Spinal cord (tissue), 10 donors: ENCODE results near the gene VSTM2B. TPM values are rescaled to one million over a fixed set of nuclear protein-coding genes. Genes with fewer than 3 reads are reported as not detected.
A peak's percentile ranks its signal among the peaks of the same experiment; 100 is the strongest.

Source experiments
- DNase-seq, 6 donors: peaks; one replicate each; pipeline versions ENCODE4 v3.0.0 to v3.0.0-alpha.2; 2013 to 2015; ENCODE audit warnings: low spot score in 6 of 6, low read depth in 4 of 6
- H3K27ac ChIP-seq: one replicate; pipeline ENCODE4 v1.5.1; 2013; ENCODE audit warnings: low read depth, low read length, control low read depth
- H3K27me3 ChIP-seq: one replicate; pipeline ENCODE4 v1.6.1; 2013; ENCODE audit warnings: low read length; ENCODE audit not compliant: control insufficient read depth, insufficient read depth
- H3K36me3 ChIP-seq: one replicate; pipeline ENCODE4 v1.6.1; 2013; ENCODE audit warnings: low read length; ENCODE audit not compliant: control insufficient read depth, insufficient read depth
- H3K4me1 ChIP-seq: one replicate; pipeline ENCODE4 v1.6.1; 2013; ENCODE audit warnings: low read length; ENCODE audit not compliant: control insufficient read depth, insufficient read depth
- H3K4me3 ChIP-seq: one replicate; pipeline ENCODE4 v1.5.1; 2013; ENCODE audit warnings: low read depth, low read length, control low read depth
- H3K9me3 ChIP-seq: one replicate; pipeline ENCODE4 v1.6.1; 2013; ENCODE audit warnings: low read length; ENCODE audit not compliant: control insufficient read depth, insufficient read depth
- WGBS: methylation state at CpG from one replicate; pipeline ENCODE4 v1.1.5; 2013; ENCODE audit warnings: missing lambda C conversion rate; ENCODE audit not compliant: insufficient coverage; 5-methylcytosine and 5-hydroxymethylcytosine counted together
- polyA plus RNA-seq, 2 donors: library from polyadenylated mRNA; unstranded; fragments of 120-200 nt; gene quantifications; one replicate each; pipeline ENCODE4 v1.2.1, GENCODE V29; 2013; ENCODE audit not compliant: insufficient read length in 2 of 2
- total RNA-seq, 2 donors: library from RNA; depleted of rRNA in 1 of 2; stranded (reverse); fragments of 120-200 nt in 1 of 2; fragments of >200 nt in 1 of 2; gene quantifications; one replicate each; pipeline versions ENCODE4 v1.2.3 to v1.2.4, GENCODE V29; 2013 to 2014
- donor health status: healthy.

Gene VSTM2B
- total and polyA plus RNA-seq, 4 donors: 7.2 to 43.2 (median 23.1) TPM

GRCh38 chr19:29596885-29597525, 71.2 kb downstream of the VSTM2B start:
- Histone ChIP-seq H3K36me3 (no peaks in the 10 kb centered on the region), H3K27ac (no peak overlapping the region), H3K9me3 (no peaks in the 10 kb centered on the region), H3K4me1 (no peaks in the 10 kb centered on the region), H3K27me3 (peaks cover 6% of the 10 kb centered on the region), H3K4me3 (no peak overlapping the region)
- 21% methylated on average over 3 of the region's 9 CpGs for WGBS
- peak; percentile 19 to 94 (median 55) for DNase-seq

- WGBS: 85% methylated on average over 4 of the region's 7 CpGs
- DNase-seq: no peak
- H3K27me3 ChIP-seq: peaks cover 6% of the 10 kb centered on the region
Measured at GRCh38 chr19:29598036-29598435, 72.2 kb downstream of the VSTM2B start.

GRCh38 chr19:29598496-29598895, 72.7 kb downstream of the VSTM2B start:
- Histone ChIP-seq H3K36me3 (no peaks in the 10 kb centered on the region), H3K27me3 (peaks cover 6% of the 10 kb centered on the region), H3K4me1 (no peaks in the 10 kb centered on the region), H3K9me3 (no peaks in the 10 kb centered on the region), H3K27ac (no peak overlapping the region), H3K4me3 (no peak overlapping the region)
- no CpG with 5 or more reads among the region's 3 CpGs for WGBS
- DNase-seq: no peak

More at GRCh38 chr19:29598036-29598435, 72.2 kb downstream of the VSTM2B start:
- no peaks in the 10 kb centered on the region for H3K4me1 ChIP-seq
- no peaks in the 10 kb centered on the region for H3K36me3 ChIP-seq
- H3K4me3 ChIP-seq: no peak overlapping the region
- H3K9me3 ChIP-seq: no peaks in the 10 kb centered on the region
- no peak overlapping the region for H3K27ac ChIP-seq

GRCh38 chr19:29603308-29603707, 77.5 kb downstream of the VSTM2B start:
- no peak for DNase-seq
- WGBS: 55% methylated on average over 2 of the region's 5 CpGs
- no peak overlapping the region for H3K27ac ChIP-seq
- H3K36me3 ChIP-seq: no peaks in the 10 kb centered on the region
- no peaks in the 10 kb centered on the region for H3K9me3 ChIP-seq
- H3K4me3 ChIP-seq: no peak overlapping the region
- H3K4me1 ChIP-seq: peaks cover 14% of the 10 kb centered on the region
- H3K27me3 ChIP-seq: no peaks in the 10 kb centered on the region

- Histone ChIP-seq H3K36me3 (peaks cover 15% of the 10 kb centered on the region), H3K9me3 (no peaks in the 10 kb centered on the region), H3K4me3 (peak within 1 kb of the TSS; percentile 84), H3K27ac (peak within 1 kb of the TSS; percentile 80), H3K27me3 (no peaks in the 10 kb centered on the region), H3K4me1 (peaks cover 14% of the 10 kb centered on the region)
- DNase-seq: peak; percentile 95 to 99 (median 97)
- under 1% methylated on average over 47 of the region's 47 CpGs for WGBS
Measured at GRCh38 chr19:29605653-29606419, 80.0 kb downstream of the VSTM2B start, which contains the start of gene POP4. Gene POP4 (plus strand): TSS chr19:29606283. CDS start chr19:29606319, 36 bp downstream.

- peak overlapping the region; percentile 11 for H3K27ac ChIP-seq
- DNase-seq: no peak
- H3K27me3 ChIP-seq: no peaks in the 10 kb centered on the region
- peaks cover 19% of the 10 kb centered on the region for H3K36me3 ChIP-seq
- 0% methylated on average over 7 of the region's 12 CpGs for WGBS
- H3K4me1 ChIP-seq: peaks cover 14% of the 10 kb centered on the region
- H3K9me3 ChIP-seq: no peaks in the 10 kb centered on the region
- H3K4me3 ChIP-seq: peak overlapping the region; percentile 84
Measured at GRCh38 chr19:29606420-29606747, 80.6 kb downstream of the VSTM2B start.

GRCh38 chr19:29609636-29610035, 83.8 kb downstream of the VSTM2B start:
- no peak for DNase-seq
- no peak overlapping the region for H3K27ac ChIP-seq
- WGBS: 95% methylated on average over 9 of the region's 11 CpGs
- no peaks in the 10 kb centered on the region for H3K9me3 ChIP-seq
- no peak overlapping the region for H3K4me3 ChIP-seq
- no peaks in the 10 kb centered on the region for H3K27me3 ChIP-seq
- H3K36me3 ChIP-seq: peaks cover 52% of the 10 kb centered on the region
- peaks cover 14% of the 10 kb centered on the region for H3K4me1 ChIP-seq

- Histone ChIP-seq H3K27me3 (no peaks in the 10 kb centered on the region), H3K4me3 (no peak overlapping the region), H3K36me3 (peaks cover 54% of the 10 kb centered on the region), H3K27ac (no peak overlapping the region), H3K4me1 (peaks cover 12% of the 10 kb centered on the region), H3K9me3 (no peaks in the 10 kb centered on the region)
- 81% methylated on average over 22 of the region's 22 CpGs for WGBS
- no peak for DNase-seq
Measured at GRCh38 chr19:29610213-29610573, 84.4 kb downstream of the VSTM2B start.

GRCh38 chr19:29610574-29611271, 84.9 kb downstream of the VSTM2B start:
- Histone ChIP-seq H3K4me3 (no peak overlapping the region), H3K36me3 (peaks cover 58% of the 10 kb centered on the region), H3K27me3 (no peaks in the 10 kb centered on the region), H3K9me3 (no peaks in the 10 kb centered on the region), H3K27ac (no peak overlapping the region), H3K4me1 (peaks cover 7% of the 10 kb centered on the region)
- peak in 5 of 6 donors; percentile 47 to 94 (median 73) for DNase-seq
- 40% methylated on average over 13 of the region's 19 CpGs for WGBS
